Posterior vena cava (tissue), 2 donors: ENCODE results near the gene SRPK1. TPM values are rescaled to one million over a fixed set of nuclear protein-coding genes. Genes with fewer than 3 reads are reported as not detected.
"Not testable (repeated sequence)": the region's sequence is repeated elsewhere in the genome, so short reads cannot be mapped to it uniquely, and the experiment has no call there.

Experiments
- DNase-seq: peaks from one replicate; pipeline ENCODE4 v3.0.0-alpha.2; 2020; ENCODE audit warnings: low spot score
- intact Hi-C, 2 donors: fragments of 100-400 bp; cut with DNase I; formaldehyde crosslinking; loops; one replicate each; pipeline versions ENCODE4 v1.14.1 to v1.14.2; 2022 to 2023
- long read RNA-seq, 2 donors: library from polyadenylated mRNA; unstranded; transcript quantifications; one replicate each; pipeline ENCODE4 v2.0.0, GENCODE V29; 2020 to 2021
- total RNA-seq, 2 donors: library from RNA; stranded (reverse); fragmentation: NEBNext Ultra II Directional; extraction: Animal tissue kit (Norgen Biotek cat#: 25700); gene quantifications; one replicate each; pipeline ENCODE4 v1.2.1, GENCODE V29; 2021
- donor health status: DM: yes; HTN: yes; CAD: no.
- donor health status: DM: yes; HTN: yes; CAD: no.

Gene SRPK1
- total RNA-seq, result 10 to 100 TPM; 29.0 to 30.7 TPM
- long read RNA-seq, donor 1, full-length matches to known transcripts, result 1 of 3 reads
- long read RNA-seq, donor 1, partial matches to known transcripts, result 0 of 3 reads
- long read RNA-seq, donor 1, other reads (novel, unspliced or antisense), result 2 of 3 reads
- long read RNA-seq, donor 2, partial matches to known transcripts, result 20 of 26 reads
- long read RNA-seq, donor 2, other reads (novel, unspliced or antisense), result 6 of 26 reads

GRCh38 chr6:35920793-35921732 is at the start of gene SRPK1:
SRPK1 (minus strand) TSS chr6:35921098; CDS start chr6:35921056, 42 bp downstream.
- peak; percentile 96 for DNase-seq
- intact Hi-C loops, result no loop called here

GRCh38 chr6:35970181-35970580 is 49.3 kb upstream of the SRPK1 start:
- no peak for DNase-seq
- intact Hi-C loops, result no loop called here

GRCh38 chr6:35969646-35970045 is 48.7 kb upstream of the SRPK1 start:
- intact Hi-C loops, result no loop called here
- no peak for DNase-seq

- DNase-seq, result no peak
Observed at GRCh38 chr6:35968821-35969220, 47.9 kb upstream of the SRPK1 start.

GRCh38 chr6:35967076-35967774 is 46.3 kb upstream of the SRPK1 start:
- no peak for DNase-seq
- intact Hi-C loops, result no loop called here

More at GRCh38 chr6:35968821-35969220, 47.9 kb upstream of the SRPK1 start:
- intact Hi-C loops, result no loop called here

- intact Hi-C loops, result no loop called here
- no peak for DNase-seq
Observed at GRCh38 chr6:35962779-35963560, 42.1 kb upstream of the SRPK1 start.

- no peak for DNase-seq
- intact Hi-C loops, result no loop called here
Observed at GRCh38 chr6:35960187-35960586, 39.3 kb upstream of the SRPK1 start.

GRCh38 chr6:35955970-35956369 is 35.1 kb upstream of the SRPK1 start:
- no peak for DNase-seq

GRCh38 chr6:35955521-35955920 is 34.6 kb upstream of the SRPK1 start:
- intact Hi-C loops, result no loop called here

More at GRCh38 chr6:35955970-35956369, 35.1 kb upstream of the SRPK1 start:
- intact Hi-C loops, result no loop called here

GRCh38 chr6:35955071-35955470 is 34.2 kb upstream of the SRPK1 start:
- no peak for DNase-seq
- intact Hi-C loops, result no loop called here

More at GRCh38 chr6:35955521-35955920, 34.6 kb upstream of the SRPK1 start:
- no peak for DNase-seq

- intact Hi-C loops, result no loop called here
- DNase-seq, result no peak
Observed at GRCh38 chr6:35954333-35954732, 33.4 kb upstream of the SRPK1 start.

- intact Hi-C loops, result no loop called here
- no peak for DNase-seq
Observed at GRCh38 chr6:35948725-35949124, 27.8 kb upstream of the SRPK1 start.

- intact Hi-C loops, result no loop called here
- no peak for DNase-seq
Observed at GRCh38 chr6:35945650-35946025, 24.7 kb upstream of the SRPK1 start.

- no peak for DNase-seq
- intact Hi-C loops, result no loop called here
Observed at GRCh38 chr6:35943390-35943789, 22.5 kb upstream of the SRPK1 start.

- DNase-seq, result no peak
Observed at GRCh38 chr6:35942355-35942754, 21.5 kb upstream of the SRPK1 start.

GRCh38 chr6:35941170-35941569 is 20.3 kb upstream of the SRPK1 start:
- intact Hi-C loops, DNase-seq: not testable (repeated sequence)

More at GRCh38 chr6:35942355-35942754, 21.5 kb upstream of the SRPK1 start:
- intact Hi-C loops, result no loop called here

- DNase-seq, intact Hi-C loops: not testable (repeated sequence)
Observed at GRCh38 chr6:35940014-35940413, 19.1 kb upstream of the SRPK1 start.

- intact Hi-C loops, DNase-seq: not testable (repeated sequence)
Observed at GRCh38 chr6:35939259-35939658, 18.4 kb upstream of the SRPK1 start.
